Hematopoietic multipotent progenitor cell treated with erythropoietin and hydrocortisone succinate and interleukin-3 and kit ligand, for 6 days (in vitro differentiated cells): Measurements from ENCODE around the gene TMEM272.

Source experiments
- DNase-seq: peaks from one replicate; pipeline ENCODE4 v3.0.0-alpha.2; 2015

TMEM272 gene

DNA sequence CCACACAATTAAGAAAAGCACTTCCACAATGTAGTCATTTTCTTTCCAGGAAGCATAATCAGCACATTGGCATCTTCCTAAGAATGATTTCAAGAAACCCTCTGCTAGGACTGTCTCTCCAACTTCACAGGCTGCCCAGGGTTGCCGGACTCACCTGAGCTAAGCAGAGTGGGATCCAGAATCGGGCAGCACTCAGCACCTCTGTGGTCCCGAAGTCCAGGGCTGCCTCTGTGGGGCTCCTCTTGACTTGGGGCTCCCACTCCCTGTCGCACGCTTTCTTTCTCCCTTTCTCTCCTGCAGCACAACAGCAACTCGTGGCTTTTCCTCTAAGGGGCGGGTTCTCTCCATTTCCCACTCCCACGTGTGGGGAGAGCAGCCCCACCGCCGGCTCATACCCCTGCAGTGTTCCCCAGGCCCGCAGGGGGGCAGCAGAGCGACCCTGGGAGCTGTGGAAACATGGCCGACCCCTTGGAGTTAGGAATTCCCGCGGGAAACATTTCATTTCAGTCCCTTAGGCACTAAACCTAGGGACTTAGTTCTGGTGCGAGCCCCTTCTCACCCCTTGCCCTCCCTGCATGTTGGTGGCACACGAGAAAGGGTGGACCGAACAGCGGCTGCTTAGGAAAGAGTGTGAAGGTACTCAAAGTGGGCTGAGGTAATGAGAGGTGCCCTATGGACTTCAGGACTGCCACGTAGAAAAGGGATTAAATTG lies at the start of gene TMEM272:
Gene TMEM272 (minus strand): TSS at position 316 of the 712 bp plus-strand sequence. CDS start 6,647 bp downstream, outside the sequence.
- peak; percentile 58 for DNase-seq

GRCh38 chr13:51894239-51894638 lies 49.3 kb upstream of the TMEM272 start:
- no peak for DNase-seq

DNA sequence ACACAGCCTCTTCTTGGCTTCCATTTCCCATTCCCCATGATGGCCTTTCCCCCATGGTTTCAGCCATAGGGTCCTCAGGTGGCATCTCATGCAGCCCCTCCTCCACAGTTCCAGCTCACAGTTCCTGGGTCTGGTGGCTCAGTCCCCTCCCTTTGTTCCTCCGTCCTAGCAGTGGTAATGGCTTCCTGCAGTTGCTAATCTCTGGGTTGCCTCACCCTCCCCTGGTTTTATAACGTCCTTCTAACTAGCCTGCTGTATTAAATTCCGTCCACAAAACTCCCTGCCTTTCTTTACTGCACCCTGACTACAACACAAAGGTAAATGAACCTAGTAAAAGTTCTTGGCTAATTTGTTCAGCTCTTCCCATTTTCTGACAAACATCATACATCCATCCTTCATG lies 47.7 kb upstream of the TMEM272 start:
- no peak for DNase-seq

GRCh38 chr13:51887468-51887867 lies 42.5 kb upstream of the TMEM272 start:
- no peak for DNase-seq

GRCh38 chr13:51885651-51886050 lies 40.7 kb upstream of the TMEM272 start:
- DNase-seq, result no peak

DNA sequence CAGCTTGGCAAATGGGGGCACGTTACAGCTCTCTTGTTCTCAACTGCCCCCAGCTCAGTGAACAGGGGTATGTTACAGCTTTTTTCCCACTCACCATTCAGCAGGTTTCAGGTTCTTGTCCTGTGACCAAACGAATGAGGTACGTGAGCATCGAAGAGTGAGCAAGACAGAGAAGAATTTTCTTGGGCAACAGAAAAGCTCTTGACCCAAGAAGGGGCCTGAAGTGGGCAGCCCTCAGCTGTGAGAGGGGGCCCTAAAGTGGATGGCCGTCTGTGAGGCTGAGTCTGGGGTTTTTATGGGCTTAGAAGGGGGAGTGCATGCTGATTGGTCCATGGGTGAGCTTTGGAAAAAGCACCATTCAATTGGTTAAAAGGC lies 38.2 kb upstream of the TMEM272 start:
- DNase-seq, result no peak

DNA sequence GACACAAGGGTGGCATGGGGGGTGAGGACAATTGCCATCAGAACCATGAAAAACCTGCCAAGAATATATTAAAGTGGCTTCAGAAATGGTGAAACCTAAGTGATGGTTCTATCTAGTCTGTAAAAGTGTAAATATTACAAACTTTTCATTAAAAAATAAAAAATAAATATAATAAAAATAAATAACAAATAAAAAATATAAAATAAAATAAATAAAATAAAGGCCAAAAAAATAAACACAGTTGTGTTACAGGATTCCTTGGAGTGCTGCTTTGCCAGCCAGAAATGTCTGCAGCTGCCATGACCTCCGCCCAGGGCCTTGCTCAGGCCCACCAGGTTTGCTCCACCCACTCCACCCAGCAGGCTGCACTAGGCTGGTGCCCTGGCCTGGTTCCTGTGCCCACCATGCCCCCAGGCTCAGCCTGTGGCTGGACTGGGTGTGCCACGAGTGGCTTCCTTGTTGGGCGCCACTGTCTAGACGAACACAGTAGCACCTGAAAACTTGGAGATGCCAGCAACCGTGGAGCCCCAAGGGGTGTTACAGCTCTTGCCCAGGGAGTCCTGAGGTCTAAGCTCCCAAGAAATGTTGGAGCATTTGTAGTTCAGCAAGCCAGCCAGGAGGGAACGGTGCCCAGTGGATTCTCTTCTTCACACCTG lies 37.7 kb upstream of the TMEM272 start:
- no peak for DNase-seq

- peak; percentile 31 for DNase-seq
Measured at GRCh38 chr13:51881296-51881695, 36.3 kb upstream of the TMEM272 start.

- DNase-seq, result no peak
Measured at GRCh38 chr13:51879133-51879532, 34.2 kb upstream of the TMEM272 start.

GRCh38 chr13:51874651-51875050 lies 29.7 kb upstream of the TMEM272 start:
- no peak for DNase-seq

GRCh38 chr13:51873837-51874236 lies 28.9 kb upstream of the TMEM272 start:
- no peak for DNase-seq

GRCh38 chr13:51873117-51873798 lies 28.3 kb upstream of the TMEM272 start:
- DNase-seq, result no peak

DNA sequence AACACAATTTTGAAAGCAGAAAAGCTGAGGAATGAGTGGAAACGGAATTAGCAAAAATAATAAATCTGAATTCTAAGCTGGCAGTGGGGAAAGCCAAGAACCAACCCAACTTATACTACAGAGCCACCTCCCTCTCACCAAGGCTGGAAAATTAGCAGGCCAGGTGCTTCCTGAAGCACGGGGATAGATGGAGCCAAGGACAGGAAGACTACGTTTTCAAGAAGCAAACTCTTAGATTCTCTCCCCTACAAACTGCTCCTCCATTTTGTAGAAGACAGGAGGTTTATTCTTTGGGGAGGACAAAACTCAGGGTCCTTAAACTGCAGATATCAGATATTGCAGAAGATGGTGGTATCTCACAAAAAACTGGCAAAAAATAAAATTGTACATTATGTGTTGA lies 25.6 kb upstream of the TMEM272 start:
- no peak for DNase-seq

DNA sequence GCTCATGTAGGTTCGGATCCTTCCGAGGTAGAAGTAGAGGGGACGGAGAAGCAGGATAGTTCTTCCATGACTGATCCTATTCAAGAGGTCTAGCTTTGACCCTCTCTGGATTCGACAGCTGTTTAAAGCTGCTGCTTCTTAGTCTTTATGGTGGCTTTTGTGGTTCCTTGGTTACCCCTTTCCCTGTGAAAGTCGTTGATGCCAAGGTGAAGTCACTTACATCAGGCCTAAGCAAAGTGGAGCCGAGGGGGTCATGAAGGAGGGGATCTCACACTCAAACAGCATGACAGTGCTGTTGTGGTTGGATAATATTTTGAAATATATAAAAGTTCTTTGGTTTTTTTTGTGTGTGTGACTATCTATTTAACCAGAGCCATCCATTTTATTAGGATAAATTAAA lies 24.9 kb upstream of the TMEM272 start:
- no peak for DNase-seq

GRCh38 chr13:51867062-51867461 lies 22.1 kb upstream of the TMEM272 start:
- no peak for DNase-seq

- DNase-seq, result no peak
Measured at GRCh38 chr13:51865838-51866237, 20.9 kb upstream of the TMEM272 start.

GRCh38 chr13:51862957-51863356 lies 18.0 kb upstream of the TMEM272 start:
- DNase-seq, result peak; percentile 15

GRCh38 chr13:51861723-51862300 lies 16.8 kb upstream of the TMEM272 start, which contains the start of gene CCDC70:
Gene CCDC70, plus strand, starts transcription at chr13:51861969. Its CDS starts 3,443 bp downstream, at chr13:51865412.
- DNase-seq, result no peak

GRCh38 chr13:51858433-51859247 lies 13.7 kb upstream of the TMEM272 start:
- no peak for DNase-seq

GRCh38 chr13:51856998-51857397 lies 12.0 kb upstream of the TMEM272 start:
- DNase-seq, result no peak

DNA sequence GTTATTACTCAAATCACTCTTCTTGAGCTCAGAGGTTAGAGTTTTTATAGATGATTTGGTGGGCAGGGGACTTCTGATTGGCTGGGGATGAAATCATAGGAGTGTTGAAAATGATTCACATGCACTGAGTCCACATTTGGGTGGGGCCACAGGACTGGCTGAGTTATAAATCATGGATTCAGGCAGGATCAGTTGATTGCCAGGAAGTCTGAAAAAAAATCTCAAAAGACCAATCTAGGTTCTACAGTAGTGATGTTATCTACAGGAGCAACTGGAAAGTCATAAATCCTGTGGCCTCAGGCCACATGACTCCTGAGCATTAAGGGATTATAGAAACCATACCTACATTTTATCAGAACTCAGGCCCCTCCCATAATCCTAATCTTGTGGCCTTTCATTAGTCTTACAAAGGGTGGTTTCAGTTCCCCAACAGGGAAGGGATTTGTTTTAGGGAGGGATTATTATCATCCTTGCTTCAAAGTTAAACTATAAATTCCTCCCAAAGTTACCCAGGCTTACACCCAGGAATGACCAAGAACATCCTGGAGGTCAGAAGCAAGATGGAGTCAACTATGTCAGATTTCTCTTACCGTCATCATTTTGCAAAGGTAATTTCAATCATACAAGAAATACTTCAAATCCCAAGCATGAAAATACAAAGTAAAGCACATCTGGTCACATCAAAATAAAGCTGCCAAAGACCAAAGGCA lies 11.2 kb upstream of the TMEM272 start:
- DNase-seq, result no peak
